ENCODE measurements around the gene SLC2A5.

DNA sequence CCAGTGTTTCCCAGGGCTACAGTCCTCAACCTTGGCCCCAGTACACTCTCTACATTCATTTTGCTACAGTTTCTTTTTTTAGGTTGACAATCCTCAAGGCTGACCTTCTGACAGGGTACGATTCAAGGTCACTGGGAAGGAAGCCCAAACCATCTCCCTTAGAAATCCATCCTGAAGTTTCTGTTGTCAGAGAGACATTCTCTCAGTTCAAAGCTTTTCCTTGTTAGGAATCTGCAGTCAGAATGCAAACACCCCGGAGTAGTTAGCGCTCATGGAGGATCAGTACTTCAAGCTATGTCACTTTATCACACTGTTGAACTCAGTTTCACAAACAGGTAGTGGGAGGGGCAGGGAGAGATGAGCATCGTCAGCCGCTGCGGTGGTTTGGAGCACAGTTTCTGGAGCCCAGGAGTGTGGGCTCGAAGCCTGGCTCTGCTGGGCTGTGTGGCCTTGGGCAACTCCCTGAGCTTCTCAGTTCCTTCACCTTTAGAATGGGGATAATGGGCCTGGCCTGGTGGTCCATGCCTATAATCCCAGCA is 4.2 kb downstream of the SLC2A5 start:
- TF ChIP-seq, protein P1, sequence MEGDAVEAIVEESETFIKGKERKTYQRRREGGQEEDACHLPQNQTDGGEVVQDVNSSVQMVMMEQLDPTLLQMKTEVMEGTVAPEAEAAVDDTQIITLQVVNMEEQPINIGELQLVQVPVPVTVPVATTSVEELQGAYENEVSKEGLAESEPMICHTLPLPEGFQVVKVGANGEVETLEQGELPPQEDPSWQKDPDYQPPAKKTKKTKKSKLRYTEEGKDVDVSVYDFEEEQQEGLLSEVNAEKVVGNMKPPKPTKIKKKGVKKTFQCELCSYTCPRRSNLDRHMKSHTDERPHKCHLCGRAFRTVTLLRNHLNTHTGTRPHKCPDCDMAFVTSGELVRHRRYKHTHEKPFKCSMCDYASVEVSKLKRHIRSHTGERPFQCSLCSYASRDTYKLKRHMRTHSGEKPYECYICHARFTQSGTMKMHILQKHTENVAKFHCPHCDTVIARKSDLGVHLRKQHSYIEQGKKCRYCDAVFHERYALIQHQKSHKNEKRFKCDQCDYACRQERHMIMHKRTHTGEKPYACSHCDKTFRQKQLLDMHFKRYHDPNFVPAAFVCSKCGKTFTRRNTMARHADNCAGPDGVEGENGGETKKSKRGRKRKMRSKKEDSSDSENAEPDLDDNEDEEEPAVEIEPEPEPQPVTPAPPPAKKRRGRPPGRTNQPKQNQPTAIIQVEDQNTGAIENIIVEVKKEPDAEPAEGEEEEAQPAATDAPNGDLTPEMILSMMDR (IDR thresholded peaks at IDR 0.05): no peak
- TF ChIP-seq POLR2A (IDR thresholded peaks at IDR 0.05) (no peak), POLR2AphosphoS5 (IDR thresholded peaks at IDR 0.05) (no peak)

Measured in gastroesophageal sphincter (tissue), 3 donors.